Mesothelial cell of epicardium (in vitro differentiated cells): ENCODE results near the gene MAPK11. TPM values are rescaled to one million over a fixed set of nuclear protein-coding genes. Genes with fewer than 3 reads are reported as not detected.

ENCODE experiments used
- DNase-seq, 2 experiments: peaks; one replicate each; pipeline ENCODE4 v3.0.0; 2021; ENCODE audit warnings: low spot score in 2 of 2; ENCODE audit not compliant: unreplicated experiment in 2 of 2
- H3K27ac Mint-ChIP-seq: 2 replicates; pipeline ENCODE4 v1.8.0; 2021; ENCODE audit warnings: mixed read lengths
- H3K27me3 Mint-ChIP-seq: 2 replicates; pipeline ENCODE4 v1.8.0; 2021; ENCODE audit warnings: low read depth, mixed read lengths
- H3K36me3 Mint-ChIP-seq: 2 replicates; pipeline ENCODE4 v1.8.0; 2021; ENCODE audit warnings: mixed read lengths
- H3K4me1 Mint-ChIP-seq: 2 replicates; pipeline ENCODE4 v1.8.0; 2021; ENCODE audit warnings: mixed read lengths
- H3K4me3 Mint-ChIP-seq: 2 replicates; pipeline ENCODE4 v1.8.0; 2021; ENCODE audit warnings: mild to moderate bottlenecking, moderate library complexity, mixed read lengths
- H3K9me3 Mint-ChIP-seq: 2 replicates; pipeline ENCODE4 v1.8.0; 2021; ENCODE audit warnings: mixed read lengths
- total RNA-seq: library from RNA; stranded (reverse); gene quantifications from 3 replicates; pipeline ENCODE4 v1.2.1, GENCODE V29; 2021
- TF ChIP-seq, protein P1 (sequence below): fragments of 200-600 bp; sonication (generic); IDR thresholded peaks from one replicate; pipeline ENCODE4 v1.5.0; 2021; ENCODE audit warnings: antibody characterized with exemption; ENCODE audit not compliant: unreplicated experiment

Gene MAPK11
- total RNA-seq, 1 donor from 2014 or later, result 8.3 TPM

DNA sequence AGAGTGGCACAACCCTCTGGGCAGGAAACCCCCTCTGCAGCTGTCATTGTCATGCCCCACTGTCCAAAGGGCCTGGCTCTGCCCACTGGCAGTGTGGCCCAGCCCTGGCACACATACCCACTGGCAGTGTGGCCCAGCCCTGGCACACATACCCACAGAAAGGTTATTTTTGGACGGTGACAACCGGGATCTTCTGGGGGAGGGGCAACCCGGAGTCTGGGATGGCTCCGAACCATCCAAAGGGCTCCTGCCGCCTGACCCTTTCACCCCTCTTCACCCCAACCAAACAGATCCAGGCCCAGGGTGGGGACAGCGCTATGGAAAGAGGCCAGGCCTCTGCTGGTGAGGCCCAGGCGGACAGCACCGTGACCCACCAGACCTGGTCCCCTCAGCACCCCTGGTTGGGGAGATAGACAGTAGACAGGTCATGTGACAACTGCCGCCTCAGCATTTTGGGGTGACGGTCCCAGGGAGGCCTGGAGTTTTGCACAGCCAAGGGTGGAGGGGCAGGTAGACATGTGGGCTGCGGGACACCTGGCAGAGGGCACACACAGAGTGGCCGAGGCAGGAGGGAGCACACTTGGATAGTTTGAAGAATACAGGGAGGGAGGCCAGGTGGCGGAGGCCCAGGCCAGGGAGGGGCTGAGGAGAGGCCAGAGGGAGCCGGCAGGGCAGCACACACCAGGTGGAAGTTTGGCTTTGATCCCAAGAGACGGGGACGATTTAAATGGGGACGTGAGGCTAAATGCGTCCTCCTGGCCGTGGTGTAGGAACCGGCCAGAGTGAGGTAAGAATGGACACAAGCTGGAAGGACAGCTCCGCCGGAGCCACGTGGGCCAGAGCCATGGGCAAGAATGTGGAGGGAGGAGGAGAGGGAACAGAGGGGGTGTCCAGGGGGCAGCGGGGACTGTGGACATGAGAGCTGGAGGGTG lies 11.6 kb downstream of the MAPK11 start:
- H3K9me3 Mint-ChIP-seq, result no peaks in the 10 kb centered on the region
- no peak overlapping the region for H3K27ac Mint-ChIP-seq
- DNase-seq, result no peak
- no peaks in the 10 kb centered on the region for H3K36me3 Mint-ChIP-seq
- TF ChIP-seq, protein P1, sequence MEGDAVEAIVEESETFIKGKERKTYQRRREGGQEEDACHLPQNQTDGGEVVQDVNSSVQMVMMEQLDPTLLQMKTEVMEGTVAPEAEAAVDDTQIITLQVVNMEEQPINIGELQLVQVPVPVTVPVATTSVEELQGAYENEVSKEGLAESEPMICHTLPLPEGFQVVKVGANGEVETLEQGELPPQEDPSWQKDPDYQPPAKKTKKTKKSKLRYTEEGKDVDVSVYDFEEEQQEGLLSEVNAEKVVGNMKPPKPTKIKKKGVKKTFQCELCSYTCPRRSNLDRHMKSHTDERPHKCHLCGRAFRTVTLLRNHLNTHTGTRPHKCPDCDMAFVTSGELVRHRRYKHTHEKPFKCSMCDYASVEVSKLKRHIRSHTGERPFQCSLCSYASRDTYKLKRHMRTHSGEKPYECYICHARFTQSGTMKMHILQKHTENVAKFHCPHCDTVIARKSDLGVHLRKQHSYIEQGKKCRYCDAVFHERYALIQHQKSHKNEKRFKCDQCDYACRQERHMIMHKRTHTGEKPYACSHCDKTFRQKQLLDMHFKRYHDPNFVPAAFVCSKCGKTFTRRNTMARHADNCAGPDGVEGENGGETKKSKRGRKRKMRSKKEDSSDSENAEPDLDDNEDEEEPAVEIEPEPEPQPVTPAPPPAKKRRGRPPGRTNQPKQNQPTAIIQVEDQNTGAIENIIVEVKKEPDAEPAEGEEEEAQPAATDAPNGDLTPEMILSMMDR, result no peak
- H3K27me3 Mint-ChIP-seq, result peaks cover 6% of the 10 kb centered on the region
- H3K4me3 Mint-ChIP-seq, result peak overlapping the region; percentile 37
- H3K4me1 Mint-ChIP-seq, result peaks cover 8% of the 10 kb centered on the region

DNA sequence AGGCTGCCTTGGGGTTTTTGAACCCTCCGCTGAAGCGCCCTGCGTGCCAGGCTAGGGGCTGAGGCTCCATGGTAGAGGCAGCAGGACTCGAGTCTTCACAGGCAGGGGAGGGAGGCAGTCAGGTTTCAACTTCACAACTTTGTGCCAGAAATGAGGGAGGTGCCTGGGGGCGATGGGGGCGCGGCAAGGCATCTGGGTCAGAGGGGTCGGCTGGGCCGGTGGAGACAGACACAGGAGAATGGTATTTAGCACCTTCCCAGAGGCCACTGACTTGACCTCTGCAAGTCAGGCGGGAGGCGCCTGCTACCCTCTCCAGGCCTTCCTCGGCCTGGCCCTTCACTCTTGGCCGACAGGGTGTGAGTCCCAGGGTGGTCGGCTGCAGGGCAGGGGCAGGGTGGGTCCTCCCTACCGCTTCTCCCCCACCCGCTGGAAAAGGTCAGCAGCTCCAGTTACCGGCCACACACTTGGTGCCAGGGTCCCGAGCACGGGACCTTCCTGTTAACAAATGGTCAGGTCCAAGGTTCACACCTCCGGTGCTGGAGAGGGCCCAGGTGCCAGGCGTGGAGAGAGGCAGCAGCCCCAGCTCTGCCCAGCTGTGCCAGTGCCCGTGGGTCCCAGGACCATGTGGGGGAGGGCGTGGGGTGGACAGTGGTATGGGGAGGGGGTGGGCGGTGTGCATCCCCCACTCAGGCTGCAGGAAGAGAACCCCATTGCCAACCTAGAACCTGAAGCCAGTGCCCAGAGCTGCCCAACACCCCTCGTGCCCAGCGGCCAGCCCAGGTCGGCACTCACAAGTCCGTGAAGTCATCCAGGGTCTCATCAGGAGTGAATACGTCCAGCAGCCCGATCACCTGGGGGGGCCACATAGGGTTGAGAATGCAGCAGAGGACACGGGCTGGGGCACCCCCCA lies 12.5 kb downstream of the MAPK11 start:
- TF ChIP-seq, protein P1, result no peak
- H3K27ac Mint-ChIP-seq, result no peak overlapping the region
- peaks cover 6% of the 10 kb centered on the region for H3K27me3 Mint-ChIP-seq
- no peaks in the 10 kb centered on the region for H3K9me3 Mint-ChIP-seq
- no peak for DNase-seq
- H3K36me3 Mint-ChIP-seq, result no peaks in the 10 kb centered on the region
- H3K4me3 Mint-ChIP-seq, result no peak overlapping the region
- peaks cover 8% of the 10 kb centered on the region for H3K4me1 Mint-ChIP-seq

DNA sequence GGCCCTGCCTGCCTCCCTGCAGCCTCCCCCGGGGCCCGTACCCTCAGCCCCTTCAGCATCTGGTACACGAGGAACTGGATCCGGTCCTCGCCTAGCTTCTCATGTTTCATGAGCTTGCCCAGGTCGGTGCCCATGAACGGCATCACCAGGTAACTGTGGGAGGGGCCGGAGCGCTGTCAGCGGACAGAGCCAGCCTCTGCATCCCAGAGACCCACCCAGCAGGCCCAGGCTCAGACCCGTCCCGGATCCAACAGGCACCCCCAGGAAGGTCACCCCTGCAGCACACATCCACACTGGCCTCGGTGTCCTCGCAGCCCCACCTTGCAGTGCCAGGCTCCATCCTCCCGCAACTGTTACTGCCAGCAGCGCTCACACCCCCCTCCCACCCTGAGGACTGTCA lies 13.1 kb downstream of the MAPK11 start:
- H3K9me3 Mint-ChIP-seq, result no peaks in the 10 kb centered on the region
- peaks cover under 1% of the 10 kb centered on the region for H3K27me3 Mint-ChIP-seq
- TF ChIP-seq, protein P1, result no peak
- no peak for DNase-seq
- H3K36me3 Mint-ChIP-seq, result no peaks in the 10 kb centered on the region
- no peak overlapping the region for H3K27ac Mint-ChIP-seq
- peaks cover 2% of the 10 kb centered on the region for H3K4me1 Mint-ChIP-seq
- H3K4me3 Mint-ChIP-seq, result no peak overlapping the region

DNA sequence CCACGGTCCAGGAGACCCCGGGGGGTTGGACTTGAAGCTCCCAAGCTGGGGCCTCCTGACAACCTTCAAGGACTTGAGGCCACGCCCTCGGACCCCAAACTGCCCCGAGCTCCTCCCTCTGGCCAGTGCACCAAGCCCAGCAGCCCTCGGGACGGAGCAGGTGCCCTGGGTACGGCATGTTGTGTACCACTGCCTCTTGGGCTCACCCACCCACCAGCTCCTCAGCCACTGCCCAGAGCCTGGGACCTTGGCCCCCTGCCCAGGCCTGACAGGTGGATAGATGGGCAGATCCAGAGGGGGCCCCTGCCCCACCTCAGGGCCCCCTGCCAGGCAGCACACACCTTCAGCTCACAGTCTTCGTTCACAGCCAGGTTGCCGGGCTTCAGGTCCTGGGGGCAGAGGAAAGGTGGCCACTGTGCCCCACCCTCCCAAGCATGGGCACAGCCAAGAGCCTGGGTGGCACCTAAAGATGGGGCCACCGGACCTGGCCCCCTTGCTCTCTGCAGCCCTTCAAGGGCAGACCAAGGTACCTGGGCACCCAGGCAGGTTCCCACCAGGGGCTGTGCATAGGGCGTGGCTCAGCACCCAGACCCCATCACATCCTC lies 13.8 kb downstream of the MAPK11 start:
- Mint-ChIP-seq H3K4me3 (no peak overlapping the region), H3K27me3 (no peaks in the 10 kb centered on the region), H3K27ac (no peak overlapping the region), H3K36me3 (no peaks in the 10 kb centered on the region), H3K9me3 (no peaks in the 10 kb centered on the region), H3K4me1 (no peaks in the 10 kb centered on the region)
- TF ChIP-seq, protein P1, result no peak
- DNase-seq, result no peak

DNA sequence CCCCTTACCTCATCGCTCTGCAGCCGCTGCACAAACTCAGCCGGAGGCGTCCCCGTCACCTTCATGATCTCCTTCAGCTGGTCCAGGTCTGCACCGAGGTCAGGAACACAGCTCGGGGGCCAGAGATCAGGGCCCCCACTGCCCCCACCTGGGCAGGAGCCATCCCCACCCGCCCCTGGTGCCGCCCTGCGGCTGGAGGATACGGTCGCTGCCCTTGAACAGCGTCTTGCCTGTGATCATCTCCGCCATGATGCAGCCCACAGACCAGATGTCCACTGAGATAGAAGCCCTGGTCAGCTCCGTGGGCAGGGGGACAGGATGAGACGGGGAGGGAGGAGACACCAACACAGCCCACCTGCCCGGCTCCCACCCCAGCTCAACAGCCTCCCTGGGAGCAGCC lies 14.6 kb downstream of the MAPK11 start:
- no peak for DNase-seq
- Mint-ChIP-seq H3K4me1 (peaks cover 2% of the 10 kb centered on the region), H3K27me3 (no peaks in the 10 kb centered on the region), H3K4me3 (no peak overlapping the region), H3K36me3 (no peaks in the 10 kb centered on the region), H3K27ac (no peak overlapping the region), H3K9me3 (no peaks in the 10 kb centered on the region)
- TF ChIP-seq, protein P1, result no peak
